Putamen (tissue), 1 donor: ENCODE data around the gene AGAP4.
"Not testable (repeated sequence)": the region's sequence is repeated elsewhere in the genome, so short reads cannot be mapped to it uniquely, and the experiment has no call there.

ENCODE experiments used
- DNase-seq: peaks from one replicate; pipeline ENCODE4 v3.0.0-alpha.2; 2016; ENCODE audit warnings: low spot score

The AGAP4 gene

GRCh38 chr10:45847400-45847799, at the start of gene AGAP4:
Gene AGAP4, minus strand, starts transcription at chr10:45847500. Its CDS starts 153 bp downstream, at chr10:45847347.
- not testable (repeated sequence) for DNase-seq

DNA sequence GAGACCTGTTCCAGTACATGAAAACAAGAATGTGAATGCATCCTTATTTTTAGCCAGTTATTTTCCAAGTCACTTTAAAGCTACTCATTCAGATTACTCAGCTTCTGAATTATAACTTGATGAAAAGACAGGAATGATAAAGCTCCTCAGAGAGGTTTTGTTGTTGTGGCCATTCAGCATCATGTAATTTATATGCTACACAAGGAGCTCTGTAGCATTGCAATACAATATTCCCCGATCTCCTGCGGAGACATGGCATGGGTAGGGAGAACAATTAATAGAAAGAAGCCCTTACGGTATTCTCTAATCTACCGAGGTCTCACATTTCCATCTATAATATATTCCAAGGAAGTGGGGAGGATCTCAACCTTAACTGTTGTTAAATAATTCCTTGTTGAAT, 43.4 kb upstream of the AGAP4 start:
- not testable (repeated sequence) for DNase-seq

DNA sequence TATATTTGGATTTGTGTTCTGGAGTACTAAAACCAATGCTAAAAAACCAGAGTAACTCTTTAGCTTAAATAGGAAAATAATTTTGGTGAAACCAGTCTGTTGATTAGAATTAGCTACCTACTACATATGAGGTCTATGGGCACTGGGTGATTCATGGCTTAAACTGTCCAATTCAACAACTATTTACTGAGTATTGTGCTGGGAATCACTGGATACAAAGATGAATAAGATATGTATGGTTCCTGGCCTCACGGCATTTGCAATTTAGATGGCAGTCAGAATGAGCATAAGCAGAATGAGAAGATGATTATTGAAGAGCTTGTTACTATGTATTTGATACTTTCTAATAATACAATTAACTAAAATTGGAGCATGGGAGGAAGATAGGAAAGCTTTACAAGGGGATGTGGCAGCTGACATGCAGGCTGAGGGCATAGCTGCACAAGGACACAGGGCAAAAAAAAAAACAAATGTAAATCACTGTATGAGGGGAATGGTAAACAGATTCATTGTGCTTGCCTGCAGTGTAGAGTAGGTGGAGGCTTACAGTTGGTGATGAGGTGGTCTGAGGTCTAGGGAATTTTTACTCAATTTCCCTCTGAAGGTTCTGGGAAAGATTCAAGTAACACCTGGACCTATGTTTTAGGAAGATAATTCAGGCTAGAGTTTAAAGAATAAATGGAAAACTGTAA, 42.4 kb upstream of the AGAP4 start:
- DNase-seq, result not testable (repeated sequence)

GRCh38 chr10:45882880-45883279, 35.6 kb upstream of the AGAP4 start:
- peak; percentile 0 for DNase-seq

DNA sequence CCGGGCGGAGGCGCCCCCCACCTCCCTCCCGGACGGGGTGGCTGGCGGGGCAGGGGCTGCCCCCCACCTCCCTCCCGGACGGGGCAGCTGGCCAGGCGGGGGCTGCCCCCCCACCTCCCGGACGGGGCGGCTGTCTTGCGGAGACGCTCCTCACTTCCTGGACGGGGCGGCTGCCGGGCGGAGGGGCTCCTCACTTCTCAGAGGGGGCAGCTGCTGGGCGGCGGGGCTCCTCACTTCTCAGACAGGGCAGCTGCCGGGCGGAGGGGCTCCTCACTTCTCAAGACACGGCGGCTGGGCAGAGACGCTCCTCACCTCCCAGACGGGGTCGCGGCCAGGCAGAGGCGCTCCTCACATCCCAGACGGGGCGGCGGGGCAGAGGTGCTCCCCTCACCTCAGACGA, 18.1 kb upstream of the AGAP4 start:
- DNase-seq, result not testable (repeated sequence)

DNA sequence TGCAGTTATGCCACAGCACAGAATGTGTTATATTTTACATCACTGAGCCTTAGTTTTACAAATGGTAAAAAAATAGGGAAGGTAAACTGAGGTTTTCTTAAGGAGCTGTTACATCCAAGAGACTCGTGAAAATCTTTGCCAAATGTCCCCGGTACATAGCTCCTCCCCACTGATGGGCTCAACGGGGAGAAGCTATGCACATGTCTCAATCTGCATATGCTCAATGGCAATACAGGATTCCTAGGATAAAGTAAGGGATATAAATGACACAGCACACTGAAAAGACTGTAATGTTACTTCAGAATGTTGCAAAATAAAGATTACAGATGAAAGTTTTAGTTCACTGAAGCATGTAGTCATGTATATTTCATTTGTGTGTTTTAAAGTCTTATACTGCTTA, 17.0 kb upstream of the AGAP4 start:
- DNase-seq, result not testable (repeated sequence)

DNA sequence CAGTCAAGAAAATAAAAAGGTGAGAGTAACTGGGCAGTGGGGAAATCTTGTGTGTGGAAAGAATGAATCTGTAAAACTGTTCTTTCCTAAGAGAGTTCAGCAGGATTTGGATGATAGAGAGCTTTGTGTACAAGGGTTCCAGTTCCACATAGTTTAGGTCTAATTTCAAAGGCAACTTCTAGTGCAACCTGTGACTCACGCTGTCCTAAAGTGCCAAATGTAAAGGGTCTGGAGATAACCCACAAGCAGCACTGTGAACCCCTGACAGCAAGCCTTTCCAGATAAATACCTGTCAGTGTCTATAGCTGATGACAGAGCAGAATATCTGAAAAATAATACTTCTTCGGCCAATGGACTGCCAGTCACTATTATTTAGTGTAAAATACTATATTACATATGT, 16.3 kb upstream of the AGAP4 start:
- not testable (repeated sequence) for DNase-seq

GRCh38 chr10:45857931-45858330, 10.6 kb upstream of the AGAP4 start:
- not testable (repeated sequence) for DNase-seq

DNA sequence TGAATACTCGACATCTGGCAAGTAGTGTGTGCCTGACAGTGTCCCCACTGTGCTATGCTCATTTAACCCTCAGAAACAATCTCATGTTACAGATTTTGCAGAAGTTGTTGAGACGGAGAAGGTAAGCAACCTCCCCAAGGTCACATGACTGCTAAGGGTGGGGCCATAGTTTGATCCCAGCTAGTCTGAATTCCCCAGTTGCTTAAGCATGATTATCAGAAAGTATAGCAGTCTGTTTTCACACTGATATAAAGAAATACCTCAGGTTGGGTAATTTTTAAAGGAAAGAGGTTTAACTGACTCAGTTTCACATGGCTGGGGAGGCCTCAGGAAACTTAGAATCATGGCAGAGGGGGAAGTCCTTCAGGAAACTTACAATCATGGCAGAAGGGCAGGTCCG, 1.2 kb upstream of the AGAP4 start:
- not testable (repeated sequence) for DNase-seq

DNA sequence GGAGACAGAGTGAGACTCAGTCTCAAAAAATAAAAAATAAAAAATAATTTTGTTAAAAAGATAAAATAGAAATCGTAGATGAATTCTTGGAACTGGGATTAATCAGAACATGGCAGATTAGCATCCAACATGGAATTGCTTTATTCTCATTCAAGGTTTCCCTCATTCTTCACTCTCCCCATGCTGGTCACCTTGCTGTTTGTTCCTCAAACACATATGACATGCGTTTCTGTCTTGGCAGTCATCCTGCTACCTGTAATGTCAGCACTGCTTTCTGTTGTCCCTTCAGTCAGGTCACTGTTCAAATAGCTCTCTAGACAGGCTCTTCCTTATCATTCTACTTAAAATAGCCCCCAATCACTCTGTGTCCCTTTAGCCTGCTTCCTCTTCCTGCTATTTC, 24.4 kb downstream of the AGAP4 start:
- DNase-seq, result not testable (repeated sequence)

DNA sequence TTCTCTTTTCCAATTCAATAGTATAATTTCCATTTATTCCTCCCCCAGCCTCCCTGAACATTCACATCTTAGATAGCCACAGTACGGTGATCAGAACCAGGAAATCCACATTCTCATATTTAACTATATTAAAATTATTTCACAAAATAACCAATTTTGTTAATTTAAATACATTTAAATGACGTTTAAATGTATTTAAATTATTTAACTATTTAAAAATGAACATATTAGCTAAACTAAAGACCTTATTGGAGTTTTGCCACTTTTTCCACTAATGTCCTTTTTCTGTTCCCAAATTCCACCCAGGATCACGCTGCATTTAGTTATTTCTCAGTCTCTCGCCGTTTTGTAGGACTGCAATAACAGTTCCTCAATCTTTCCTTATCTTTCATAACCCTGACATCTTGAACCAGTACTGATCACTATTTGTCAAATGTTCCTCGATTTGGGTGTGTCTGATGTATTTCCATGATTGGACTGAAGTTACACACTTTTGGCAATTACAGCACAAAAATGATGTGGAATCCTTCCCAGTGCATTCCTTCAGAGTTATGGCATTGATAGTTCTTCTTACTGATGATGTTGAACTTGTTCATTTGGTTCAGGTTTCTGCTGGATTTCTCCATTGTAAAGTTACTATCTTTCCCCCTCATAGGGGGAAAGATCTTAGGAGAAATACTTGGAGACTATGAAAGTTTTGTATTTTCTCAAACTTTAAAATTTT, 27.0 kb downstream of the AGAP4 start:
- DNase-seq, result not testable (repeated sequence)

- no peak for DNase-seq
These were observed 27.7 kb downstream of the AGAP4 start for GRCh38 chr10:45819552-45819951.

GRCh38 chr10:45817912-45818311, 29.4 kb downstream of the AGAP4 start:
- DNase-seq, result no peak

DNA sequence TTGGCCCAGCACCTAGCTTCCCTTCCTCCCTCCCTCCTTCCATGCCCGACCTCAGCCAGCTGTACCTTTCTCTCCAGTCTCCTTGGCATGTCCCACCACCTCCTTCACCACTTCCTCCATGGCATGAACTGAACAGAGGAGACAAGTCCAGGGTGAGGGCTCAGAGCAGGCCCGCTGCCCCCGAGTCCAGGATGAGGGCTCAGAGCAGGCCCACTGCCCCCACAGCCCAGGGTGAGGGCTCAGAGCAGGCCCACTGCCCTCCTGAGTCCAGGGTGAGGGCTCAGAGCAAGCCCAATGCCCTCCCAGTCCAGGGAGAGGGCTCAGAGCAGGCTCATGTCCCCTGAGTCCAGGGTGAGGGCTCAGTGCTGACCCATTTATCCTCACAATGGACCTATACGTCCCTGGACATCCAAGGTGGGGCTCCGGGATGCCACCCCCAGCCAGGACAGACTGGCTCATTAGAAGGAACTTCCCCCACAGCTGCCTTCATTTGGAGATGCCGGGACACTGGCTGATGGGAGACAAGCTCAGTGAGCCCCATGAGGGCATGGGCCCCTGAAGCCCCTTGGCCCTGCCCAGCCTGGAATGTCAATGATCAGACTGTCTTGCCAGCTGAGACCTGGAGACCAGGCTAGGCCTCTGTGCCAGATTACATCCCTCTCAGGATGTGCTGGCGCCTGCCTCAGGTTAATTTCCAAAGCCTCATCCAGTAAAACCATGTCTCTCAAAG, 30.0 kb downstream of the AGAP4 start:
- no peak for DNase-seq

DNA sequence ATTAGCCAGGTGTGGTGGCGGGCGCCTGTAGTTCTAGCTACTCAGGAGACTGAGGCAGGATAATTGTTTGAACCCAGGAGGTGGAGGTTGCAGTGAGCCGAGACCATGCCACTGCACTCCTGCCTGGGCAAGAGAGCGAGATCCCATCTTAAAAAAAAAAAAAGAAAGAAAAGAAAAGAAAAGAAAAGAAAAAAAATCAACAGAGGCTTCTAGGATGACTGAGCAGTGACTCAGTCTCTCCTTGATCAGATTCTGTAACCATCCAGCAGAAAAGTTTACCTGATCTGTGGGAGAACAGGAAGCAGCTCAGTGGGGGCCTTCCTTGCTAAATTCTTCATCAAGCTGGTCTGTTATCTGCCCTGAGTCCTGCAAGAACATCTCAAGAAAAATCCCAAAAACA, 33.2 kb downstream of the AGAP4 start:
- not testable (repeated sequence) for DNase-seq

DNA sequence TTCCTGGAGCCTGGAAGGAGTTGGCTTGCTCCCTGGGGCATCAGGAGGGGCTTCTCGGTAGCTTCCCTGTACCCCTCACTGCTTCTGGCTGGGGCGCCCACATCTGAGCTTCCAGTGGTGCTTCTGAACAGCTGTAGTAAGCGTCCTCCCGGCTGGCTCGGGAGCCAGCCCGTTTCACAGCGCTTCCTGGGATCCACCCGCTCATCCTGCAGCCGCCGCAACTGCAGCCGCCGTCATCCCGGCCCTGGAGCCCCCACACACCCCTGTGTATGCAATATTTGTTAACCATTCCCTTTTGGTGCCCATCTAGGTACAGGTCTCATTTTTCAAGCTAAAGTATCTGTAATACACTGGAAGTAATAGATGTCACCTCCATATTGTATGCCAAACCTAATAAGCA, 34.3 kb downstream of the AGAP4 start:
- not testable (repeated sequence) for DNase-seq

DNA sequence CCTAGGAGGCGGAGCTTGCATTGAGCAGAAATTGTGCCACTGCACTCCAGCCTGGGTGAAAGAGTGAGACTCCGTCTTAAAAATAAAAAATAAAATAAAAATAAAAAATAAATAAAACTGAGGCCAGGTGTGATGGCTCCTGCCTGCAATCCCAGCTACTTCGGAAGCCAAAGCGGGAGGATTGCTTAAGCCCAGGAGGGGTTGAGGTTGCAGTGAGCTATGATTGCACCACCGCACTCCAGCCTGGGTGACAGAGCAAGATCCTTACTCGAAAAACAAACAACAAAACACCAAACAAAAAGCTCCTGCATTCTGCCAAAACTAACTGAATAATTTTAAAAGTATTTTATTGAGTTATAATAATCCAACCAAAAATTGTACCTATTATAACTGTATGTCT, 36.2 kb downstream of the AGAP4 start:
- no peak for DNase-seq

- DNase-seq, result no peak
These were observed 37.5 kb downstream of the AGAP4 start for GRCh38 chr10:45809837-45810236.

DNA sequence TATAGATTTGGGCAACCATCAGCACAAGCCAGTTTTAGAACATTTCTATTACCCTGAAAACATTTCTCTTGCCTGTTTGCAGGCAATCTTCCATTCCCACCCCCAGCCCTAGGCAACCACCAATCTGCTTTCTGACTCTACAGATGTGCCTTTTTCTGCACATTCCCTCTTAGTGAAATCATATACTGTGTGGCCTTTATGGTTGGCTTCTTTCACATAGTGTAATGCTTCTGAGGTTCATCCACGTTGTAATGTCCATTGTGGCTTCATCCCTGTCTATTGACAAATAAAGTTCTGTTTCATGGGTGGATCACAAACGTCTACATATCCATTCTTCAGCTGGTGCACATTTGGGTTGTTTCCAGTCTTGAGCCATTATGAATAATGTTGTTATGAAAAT, 42.3 kb downstream of the AGAP4 start:
- DNase-seq, result not testable (repeated sequence)

- not testable (repeated sequence) for DNase-seq
These were observed 44.0 kb downstream of the AGAP4 start for GRCh38 chr10:45803060-45804010.

DNA sequence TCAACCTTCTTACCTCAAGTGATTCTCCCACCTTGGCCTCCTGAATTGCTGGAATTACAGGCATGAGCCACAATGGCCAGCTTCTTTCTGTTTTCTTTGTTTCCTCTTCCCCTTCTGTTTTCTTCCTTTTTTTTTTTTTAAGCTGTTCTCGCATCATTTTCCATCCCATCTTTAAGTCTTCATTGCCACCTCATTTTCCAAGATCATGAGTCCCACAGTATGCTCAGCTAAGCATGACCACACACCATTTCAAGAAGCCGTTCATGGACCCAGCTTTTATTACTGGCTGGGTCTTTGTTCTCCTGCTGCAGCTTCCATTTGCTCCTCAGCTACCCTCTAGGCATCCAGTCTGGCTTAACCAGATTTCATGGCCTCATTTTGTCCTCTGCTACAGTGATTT, 52.5 kb downstream of the AGAP4 start:
- DNase-seq, result not testable (repeated sequence)
